HG02798 (cell line): ENCODE results near the gene TSPAN11.

Experiments
- ATAC-seq: cut with Tn5 transposase; IDR thresholded peaks from one replicate; pipeline ENCODE4 v1.9.1; 2021; ENCODE audit warnings: mild to moderate bottlenecking; ENCODE audit not compliant: unreplicated experiment, poor library complexity

The TSPAN11 gene

DNA sequence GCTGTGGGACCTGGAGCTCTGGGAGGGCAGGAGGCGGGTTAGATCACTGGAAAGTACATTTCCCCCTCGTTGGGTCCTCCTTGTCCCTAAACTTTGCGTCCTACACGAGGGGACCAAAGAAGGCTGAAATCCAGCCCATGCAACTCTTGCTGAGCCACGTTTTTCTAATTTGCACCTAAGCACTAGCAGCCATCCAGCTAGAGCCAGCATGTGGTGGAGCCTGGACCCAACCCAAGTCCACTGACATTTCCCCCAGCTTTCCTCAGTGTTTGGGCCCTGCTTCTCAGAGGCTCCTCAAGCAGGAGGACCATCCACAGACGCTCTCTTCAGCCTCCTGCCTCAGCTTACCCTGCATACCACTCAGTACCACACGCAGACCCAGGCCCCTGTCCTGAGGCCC lies 49.7 kb downstream of the TSPAN11 start:
- no peak for ATAC-seq

DNA sequence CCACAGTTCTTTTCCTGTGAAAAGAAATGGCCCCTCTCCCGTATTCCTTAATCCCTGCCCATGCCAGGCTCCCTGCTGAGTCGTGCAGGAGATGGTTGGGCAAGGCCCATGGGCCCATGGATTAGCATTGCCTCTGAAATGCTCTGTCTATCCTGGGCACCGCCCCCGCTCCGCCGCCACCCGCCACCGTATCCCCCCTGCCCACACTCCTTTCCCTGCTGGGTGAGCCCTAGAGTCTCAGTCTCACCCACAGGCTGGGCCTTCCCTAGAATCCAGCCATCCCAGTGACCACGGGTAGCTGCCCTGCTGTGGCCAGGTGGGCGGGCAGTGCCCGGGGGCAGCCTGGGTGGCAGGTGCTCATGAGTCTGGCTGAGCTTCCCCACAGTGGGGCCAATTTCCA lies 50.6 kb downstream of the TSPAN11 start:
- no peak for ATAC-seq

DNA sequence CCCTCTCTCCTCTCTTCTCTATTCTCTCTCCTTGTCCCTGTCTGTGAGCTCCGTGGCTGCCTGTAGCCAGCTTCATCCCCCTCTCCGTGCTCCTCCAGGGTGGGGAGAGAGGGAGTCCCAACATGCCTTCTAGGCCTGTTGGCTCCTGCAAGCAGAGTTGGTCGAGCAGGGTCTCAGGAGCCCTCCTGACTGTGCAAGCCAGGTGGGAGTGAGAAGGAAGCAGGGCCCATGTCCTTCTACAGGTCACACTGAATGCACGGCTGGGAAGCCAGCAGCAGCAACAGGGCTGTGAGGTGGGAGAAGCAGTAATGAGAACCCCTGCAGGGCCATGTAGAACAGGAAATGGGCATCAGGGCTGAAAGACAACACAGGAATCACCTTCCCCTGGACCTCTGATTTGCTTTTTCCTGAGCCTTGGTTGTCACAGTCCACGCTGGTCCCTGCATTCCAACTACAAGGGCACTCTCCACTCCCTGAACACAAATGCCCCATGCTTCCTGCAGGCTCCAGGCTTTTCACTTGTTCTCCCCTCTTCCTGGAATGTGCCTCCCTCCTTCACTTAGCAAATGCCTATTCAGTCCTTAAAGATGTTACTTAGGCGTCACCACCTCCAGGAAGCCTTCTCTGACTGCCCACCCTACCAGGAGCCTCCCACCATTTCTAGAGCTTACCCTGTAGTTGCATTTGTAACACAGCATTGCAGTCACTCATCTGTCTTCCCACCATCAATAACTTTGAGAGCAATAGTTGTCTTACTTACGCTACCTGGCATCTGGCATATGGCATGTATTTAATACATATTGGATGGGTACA lies 51.2 kb downstream of the TSPAN11 start:
- ATAC-seq: no peak

DNA sequence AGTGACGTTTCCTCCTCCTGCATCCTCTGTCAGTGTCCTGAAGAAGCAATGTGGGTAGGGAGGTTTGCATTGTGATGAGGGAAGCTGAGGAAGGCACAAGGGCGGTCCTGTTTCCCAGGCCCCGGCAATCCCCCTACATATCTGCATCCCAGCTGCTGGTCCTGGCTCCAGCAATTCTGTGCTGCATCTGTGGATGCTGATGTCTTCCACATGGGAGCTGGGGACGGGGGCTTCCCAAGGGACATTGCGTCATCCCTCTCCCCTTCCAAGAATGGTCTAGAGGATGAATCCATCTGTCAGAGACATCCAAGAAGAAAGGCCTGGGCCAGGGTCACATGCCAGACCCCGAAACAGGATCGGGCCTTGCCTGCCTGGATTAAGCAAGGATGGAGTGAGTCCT lies 52.1 kb downstream of the TSPAN11 start:
- ATAC-seq: no peak

DNA sequence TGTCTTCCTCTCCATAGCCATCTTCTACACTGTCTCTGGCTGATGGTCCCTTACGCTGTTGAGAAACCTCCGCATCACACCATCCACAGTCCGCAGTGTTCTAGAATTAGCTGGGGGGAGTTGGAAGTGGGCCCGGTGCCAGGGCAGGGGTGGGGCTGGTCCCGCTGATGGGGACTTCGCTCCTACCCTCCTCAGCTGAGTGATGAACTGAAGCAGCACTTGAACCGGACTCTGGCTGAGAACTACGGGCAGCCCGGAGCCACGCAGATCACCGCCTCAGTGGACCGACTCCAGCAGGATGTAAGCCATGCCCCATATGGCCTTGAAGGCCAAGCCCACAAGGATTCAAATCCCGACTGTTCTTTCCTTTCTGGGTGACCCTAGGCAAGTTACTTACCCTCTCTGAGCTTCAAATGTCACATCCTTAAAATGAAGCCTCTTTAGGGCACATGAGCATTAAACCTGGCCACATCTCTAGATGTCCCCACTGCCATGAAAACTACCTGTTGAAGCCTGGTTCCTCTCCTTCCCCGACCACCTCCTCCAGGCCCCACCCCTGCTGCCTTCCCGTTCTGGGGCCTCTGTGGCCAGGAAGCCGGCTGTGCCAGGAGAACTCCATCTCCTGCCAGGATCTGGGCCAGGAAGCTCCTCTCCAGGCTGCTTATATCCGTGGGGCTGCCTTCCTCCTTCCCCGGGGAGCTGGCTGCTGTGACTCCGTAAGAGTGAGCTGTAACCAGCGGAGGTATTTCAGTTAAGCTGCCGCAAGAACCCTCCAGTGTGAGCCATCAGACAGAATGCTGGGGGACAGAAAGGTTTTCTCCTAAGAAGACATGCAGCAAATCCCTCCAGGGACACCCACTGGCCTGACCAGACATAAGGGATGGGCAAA lies 53.1 kb downstream of the TSPAN11 start:
- no peak for ATAC-seq

DNA sequence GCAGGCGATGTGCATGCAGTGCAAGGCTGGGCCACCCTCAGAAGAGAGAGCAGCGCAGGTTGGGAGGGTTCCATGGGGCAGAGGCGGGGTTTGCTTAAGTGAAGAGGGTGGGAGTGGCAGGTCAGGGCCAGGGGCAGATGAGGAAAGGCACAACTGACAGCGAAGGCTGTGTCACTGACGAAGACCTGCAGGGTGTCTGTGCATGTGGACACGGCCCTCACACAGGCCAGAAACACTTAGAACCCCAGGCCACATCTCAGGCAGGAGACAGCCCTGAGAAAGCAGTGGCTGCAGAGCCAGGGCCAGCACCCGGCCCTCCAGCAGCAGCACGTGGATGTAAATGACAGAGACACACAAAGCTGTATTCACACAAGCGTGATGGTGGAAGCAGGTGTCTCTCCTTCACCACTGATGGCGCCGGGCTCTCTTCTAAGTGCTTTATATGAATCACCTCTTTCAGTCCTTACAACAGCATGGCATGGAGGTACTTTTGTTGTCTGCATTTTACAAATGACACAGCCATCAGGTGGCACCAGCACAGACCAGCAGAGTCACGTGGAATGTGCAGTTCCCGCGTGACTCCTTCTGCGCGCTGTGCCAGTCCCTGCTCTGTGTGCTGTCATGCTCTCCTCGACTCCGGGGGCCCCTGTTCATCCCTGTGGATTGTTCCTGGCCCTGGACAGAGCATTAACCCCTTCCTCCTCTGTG lies 54.6 kb downstream of the TSPAN11 start:
- ATAC-seq: no peak

DNA sequence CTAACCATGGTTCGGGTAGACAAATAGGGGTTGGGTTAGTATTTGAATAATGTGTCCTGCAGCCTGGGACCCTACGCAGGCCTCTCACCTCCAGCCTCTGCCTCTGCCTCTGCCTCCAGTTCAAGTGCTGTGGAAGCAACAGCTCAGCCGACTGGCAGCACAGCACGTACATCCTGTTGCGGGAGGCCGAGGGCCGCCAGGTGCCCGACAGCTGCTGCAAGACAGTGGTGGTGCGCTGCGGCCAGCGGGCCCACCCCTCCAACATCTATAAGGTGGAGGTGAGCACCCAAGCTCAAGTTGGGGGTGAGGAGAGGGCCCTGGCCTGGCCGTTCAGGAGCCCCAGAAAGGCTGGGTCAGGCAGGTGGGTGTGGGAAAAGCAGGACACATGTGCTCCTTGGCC lies 55.9 kb downstream of the TSPAN11 start:
- no peak for ATAC-seq

DNA sequence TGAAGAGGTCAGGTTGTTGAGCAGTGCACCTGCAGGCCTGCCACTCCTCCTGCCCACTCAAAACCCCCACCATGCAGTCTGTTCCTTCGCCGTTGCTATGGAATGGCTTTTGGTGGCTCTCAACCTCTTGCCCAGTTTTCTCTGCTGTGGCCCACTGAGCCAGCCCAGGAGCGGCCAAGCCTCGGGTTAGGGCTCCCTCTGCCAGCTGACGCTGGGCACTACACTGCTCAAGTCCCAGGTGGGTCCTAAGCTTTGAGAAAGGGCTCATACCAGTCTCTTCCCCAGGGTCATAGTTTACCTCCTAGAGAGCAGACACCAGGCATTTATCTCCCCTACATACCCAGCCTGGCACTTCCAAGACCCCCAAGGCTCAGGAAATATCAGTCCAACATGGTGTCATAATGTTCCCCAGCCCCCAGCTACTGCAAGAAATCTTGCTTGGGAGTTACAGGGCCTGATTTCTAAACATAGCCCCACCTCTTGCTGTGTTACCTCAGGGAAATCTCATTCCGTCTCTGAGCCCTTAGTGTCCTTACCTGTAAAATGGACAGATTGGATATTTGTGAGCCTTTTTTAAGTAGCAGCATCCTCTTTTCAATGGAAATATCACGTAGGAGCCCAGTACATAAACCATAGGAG lies 59.4 kb downstream of the TSPAN11 start:
- ATAC-seq: peak; percentile 69

DNA sequence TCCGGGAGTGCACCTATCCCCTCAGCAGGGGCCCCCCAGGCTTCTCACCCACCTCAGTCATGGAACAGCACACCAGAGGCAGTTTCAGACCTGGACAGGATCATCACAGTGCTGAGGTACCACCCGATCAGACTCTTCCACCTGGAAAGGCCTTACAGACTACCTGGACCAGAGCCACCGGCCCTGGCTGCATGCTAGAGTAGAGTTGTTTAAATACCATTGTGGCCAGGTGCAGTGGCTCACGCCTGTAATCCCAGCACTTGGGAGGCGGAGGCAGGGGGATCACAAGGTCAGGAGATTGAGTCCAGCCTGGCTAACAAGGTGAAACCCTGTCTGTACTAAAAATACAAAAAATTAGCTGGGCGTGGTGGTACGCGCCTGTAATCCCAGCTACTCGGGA lies 61.5 kb downstream of the TSPAN11 start:
- no peak for ATAC-seq

DNA sequence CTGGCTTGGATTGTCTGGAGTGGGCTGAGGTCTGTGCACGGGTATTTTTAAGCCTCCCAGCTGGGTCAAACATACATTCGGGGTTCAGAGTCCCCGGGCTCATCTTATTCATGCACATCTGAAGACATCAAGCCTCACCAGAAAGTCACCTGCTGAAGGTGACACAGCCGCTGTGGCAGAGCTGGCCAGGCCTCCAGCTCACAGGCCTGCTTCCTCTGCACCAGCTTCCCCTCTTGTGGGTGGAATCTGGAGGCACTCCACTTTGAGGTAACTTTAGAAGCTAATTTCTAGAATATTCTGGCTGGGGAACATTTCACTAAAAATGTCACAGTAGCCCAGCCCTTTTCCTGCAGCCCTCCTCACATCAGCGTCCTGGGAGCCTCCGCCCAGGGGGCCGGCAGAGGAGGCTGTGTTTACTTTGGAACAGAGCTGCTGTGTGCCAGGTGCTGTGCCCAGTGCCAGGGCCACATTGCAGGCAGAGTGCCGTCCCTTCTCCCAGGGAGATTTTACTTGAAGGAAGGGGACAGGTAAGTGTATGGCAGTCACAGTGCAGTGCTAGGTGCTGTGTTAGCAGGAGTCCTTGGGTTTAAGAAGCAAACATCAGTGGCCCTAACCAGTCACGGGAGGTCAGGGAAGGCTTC lies 62.2 kb downstream of the TSPAN11 start:
- ATAC-seq: no peak

DNA sequence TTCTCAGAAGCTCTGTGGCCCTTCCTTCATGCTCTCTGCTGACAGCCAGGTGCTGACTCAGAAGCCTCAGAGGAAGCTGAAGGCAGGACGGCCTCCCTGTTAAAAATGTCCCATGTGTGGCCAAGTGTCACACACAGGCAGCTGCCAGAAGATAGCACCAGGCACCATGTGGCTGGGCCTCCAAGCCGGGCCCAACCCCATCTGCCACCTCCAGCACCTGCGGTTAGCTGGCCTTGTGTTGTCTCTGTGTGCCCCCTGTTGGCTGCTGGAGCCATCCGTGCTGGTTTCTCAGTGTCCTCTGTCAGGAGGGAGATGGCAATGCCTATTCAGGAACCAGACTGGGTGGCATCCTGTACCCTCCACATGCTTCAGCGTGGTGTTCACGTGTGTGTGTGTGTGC lies 63.2 kb downstream of the TSPAN11 start:
- peak; percentile 50 for ATAC-seq

DNA sequence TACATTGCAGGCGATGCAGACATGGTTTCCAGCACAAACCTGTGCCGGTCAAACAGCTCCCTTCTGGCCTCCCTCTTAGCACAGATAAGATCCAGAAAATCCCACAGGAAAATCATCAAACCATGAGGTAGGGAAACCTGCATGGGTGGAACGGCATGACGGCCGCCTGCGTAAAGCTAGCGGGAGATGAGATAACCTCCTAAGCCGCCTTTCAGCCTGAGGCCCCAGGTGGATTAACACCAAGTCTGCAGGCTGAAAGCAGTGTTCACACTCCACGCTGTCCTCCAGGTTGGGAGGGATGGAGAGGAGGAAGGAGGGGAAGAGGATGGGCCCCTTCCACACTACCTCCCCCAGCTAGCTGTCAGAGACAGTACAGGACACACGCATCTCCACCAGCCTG lies 63.8 kb downstream of the TSPAN11 start:
- ATAC-seq: no peak

DNA sequence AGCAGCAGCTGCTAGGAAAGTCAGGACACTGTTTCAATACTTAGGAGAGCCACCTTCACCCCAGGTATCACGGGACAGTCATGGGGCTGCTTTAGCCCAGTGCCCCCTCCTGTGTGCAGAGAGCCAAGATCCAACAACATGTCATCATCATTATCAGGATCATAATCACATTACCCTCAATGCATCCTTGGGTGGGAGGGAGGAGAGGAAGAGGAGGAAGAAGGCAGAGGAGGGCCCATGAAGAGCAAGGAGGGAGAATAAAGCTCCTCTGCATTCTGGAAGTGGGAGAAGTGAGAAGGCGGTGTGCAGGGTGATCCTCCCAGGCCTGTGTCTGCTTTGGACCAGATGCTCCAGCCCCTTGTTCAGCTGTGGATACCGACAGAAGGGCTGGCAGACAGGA lies 64.2 kb downstream of the TSPAN11 start:
- ATAC-seq: no peak

DNA sequence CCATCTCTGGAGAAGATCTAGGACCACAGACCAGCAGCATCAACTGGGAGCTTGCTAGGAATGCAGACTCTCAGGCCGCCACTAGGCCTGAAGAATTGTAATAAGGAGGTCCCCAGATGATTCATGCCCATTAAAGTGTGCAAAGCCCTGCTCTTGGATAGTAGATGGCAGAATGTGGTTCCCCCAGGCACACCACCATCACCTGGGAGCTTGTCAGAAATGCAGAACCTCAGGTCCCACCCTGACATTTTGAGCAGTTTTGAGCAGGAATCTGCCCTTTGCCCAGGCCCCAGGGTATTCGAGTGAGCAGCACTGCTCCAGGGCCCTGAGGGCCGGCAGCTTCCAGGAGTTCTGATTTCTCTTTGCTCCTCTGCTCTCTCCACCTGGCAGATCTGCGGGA lies 64.9 kb downstream of the TSPAN11 start:
- no peak for ATAC-seq

DNA sequence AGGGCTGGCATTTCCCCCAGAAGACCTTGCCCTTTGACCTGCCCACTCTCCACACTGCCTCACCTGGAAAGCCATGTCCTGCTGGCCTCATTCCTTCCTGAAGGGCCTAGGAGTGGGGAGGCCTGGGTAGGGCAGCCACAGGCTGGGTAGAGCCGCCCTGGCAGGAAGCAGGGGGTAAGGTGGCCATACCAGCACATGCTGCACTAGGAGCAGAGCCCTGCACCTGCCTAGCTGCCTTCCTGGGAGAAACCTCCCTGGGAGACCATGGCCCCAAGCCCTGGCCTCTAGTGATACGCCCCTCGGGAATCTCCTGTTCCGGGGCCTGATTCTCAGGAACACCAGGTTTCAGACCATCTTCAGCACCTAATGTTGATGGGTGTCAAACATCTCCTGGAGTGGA lies 65.8 kb downstream of the TSPAN11 start:
- ATAC-seq: no peak

DNA sequence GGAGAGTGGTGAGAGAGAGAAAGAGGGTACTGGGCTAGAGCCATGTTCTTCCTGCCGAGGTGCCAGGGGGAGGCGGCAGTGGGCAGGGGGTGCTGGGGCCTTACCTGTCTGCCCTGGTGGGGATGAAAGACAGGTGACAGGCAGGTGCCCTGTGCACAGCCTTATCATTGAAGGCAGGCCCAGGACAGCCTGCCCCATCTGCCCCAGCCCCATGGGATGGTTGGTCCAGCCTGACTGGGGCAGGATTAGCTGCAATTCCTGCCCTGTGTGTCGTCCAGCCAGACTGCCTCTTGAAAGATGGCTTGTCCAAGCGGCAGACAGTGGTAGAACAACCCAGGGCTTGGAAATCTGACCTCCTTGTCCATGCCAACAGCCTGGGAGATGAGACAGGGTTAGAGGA lies 67.2 kb downstream of the TSPAN11 start:
- ATAC-seq: no peak

DNA sequence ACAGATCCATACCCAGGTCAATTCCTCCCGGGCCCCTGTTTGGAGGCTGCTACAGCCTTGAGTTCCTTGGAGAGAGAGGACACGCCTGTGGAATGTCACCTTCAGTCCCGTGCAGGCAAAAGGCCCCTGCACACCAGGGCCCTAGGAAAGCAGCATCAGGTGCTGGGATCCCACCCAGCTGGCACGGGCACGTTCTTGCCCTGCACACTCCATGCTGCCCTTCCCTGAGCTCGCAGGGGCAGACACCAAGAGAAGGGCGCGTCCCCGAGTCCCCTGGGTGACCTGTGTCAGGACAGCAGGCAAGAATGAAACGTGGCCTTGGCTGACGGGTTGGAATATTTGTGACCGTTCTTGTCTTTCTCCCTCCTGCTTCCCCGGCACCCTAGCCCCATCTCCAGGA lies 67.7 kb downstream of the TSPAN11 start:
- ATAC-seq: no peak

DNA sequence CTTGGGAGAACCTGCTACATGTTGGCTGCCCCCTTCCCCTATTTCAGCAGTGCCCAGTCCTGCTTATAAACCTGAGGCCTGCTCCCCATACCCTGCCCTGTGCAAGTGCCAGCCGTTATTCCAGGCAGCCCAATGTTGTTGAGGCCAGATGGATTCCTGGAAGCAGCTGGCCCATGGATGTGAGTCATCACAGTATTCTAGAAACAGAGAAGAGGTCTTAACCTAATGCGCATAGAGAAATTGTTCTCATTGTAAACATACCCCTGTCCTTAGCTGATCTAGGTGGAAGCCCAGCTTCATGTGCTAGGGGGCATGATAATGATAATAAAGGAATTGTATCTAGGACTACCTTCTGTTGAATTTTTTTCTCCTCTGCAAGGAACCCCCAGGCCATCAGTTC lies 69.7 kb downstream of the TSPAN11 start:
- ATAC-seq: no peak

DNA sequence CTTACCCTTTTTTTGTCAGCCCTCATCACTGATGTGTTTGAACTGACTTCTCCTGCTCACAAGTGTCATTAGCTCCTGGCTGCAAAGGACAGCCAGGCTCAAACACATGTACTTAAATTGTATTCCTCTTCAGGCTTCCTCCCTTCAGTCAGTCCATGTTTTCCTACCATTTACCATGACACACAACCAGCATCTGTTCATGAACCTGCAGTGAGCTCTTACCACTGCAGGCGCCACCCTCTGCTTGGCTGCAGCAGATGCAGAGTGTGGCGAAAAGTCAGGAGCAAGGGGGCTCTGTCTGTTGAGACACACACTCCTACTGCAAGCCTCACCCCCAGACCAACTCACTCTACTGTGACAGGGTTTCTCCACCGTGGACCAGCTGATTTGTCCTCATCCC lies 70.2 kb downstream of the TSPAN11 start:
- ATAC-seq: no peak
